ENCODE measurements around the gene TJP1.
"Not testable (repeated sequence)": the region's sequence is repeated elsewhere in the genome, so short reads cannot be mapped to it uniquely, and the experiment has no call there.

Gene TJP1

GRCh38 chr15:29765898-29766527, 56.3 kb downstream of the TJP1 start:
- DNase-seq: no peak
- in situ Hi-C loops (cut with MboI; ENCODE audit: low pct_unique_long_range_greater_than_20kb, low sequenced_read_pairs): no loop called here

- no peak for DNase-seq
- in situ Hi-C loops (cut with MboI; ENCODE audit: low pct_unique_long_range_greater_than_20kb, low sequenced_read_pairs): no loop called here
Measured at GRCh38 chr15:29765234-29765841, 56.9 kb downstream of the TJP1 start.

GRCh38 chr15:29759596-29759995, 62.7 kb downstream of the TJP1 start:
- in situ Hi-C loops (cut with MboI; ENCODE audit: low pct_unique_long_range_greater_than_20kb, low sequenced_read_pairs): no loop called here
- no peak for DNase-seq

GRCh38 chr15:29756358-29757267, 65.7 kb downstream of the TJP1 start:
- in situ Hi-C loops (cut with MboI; ENCODE audit: low pct_unique_long_range_greater_than_20kb, low sequenced_read_pairs): no loop called here
- no peak for DNase-seq

GRCh38 chr15:29754009-29754408, 68.3 kb downstream of the TJP1 start:
- DNase-seq; in situ Hi-C loops (cut with MboI; ENCODE audit: low pct_unique_long_range_greater_than_20kb, low sequenced_read_pairs): not testable (repeated sequence)

GRCh38 chr15:29753506-29753905, 68.8 kb downstream of the TJP1 start:
- no peak for DNase-seq
- in situ Hi-C loops (cut with MboI; ENCODE audit: low pct_unique_long_range_greater_than_20kb, low sequenced_read_pairs): no loop called here

- no peak for DNase-seq
- in situ Hi-C loops (cut with MboI; ENCODE audit: low pct_unique_long_range_greater_than_20kb, low sequenced_read_pairs): no loop called here
Measured at GRCh38 chr15:29750754-29751153, 71.5 kb downstream of the TJP1 start.

- in situ Hi-C loops (cut with MboI; ENCODE audit: low pct_unique_long_range_greater_than_20kb, low sequenced_read_pairs): no loop called here
Measured at GRCh38 chr15:29749365-29750086, 72.7 kb downstream of the TJP1 start.

GRCh38 chr15:29747837-29748417, 74.3 kb downstream of the TJP1 start:
- in situ Hi-C loops (cut with MboI; ENCODE audit: low pct_unique_long_range_greater_than_20kb, low sequenced_read_pairs): no loop called here

More at GRCh38 chr15:29749365-29750086, 72.7 kb downstream of the TJP1 start:
- no peak for DNase-seq

GRCh38 chr15:29743475-29743874, 78.8 kb downstream of the TJP1 start:
- no peak for DNase-seq
- in situ Hi-C loops (cut with MboI; ENCODE audit: low pct_unique_long_range_greater_than_20kb, low sequenced_read_pairs): no loop called here

More at GRCh38 chr15:29747837-29748417, 74.3 kb downstream of the TJP1 start:
- no peak for DNase-seq

GRCh38 chr15:29740692-29741311, 81.5 kb downstream of the TJP1 start:
- in situ Hi-C loops (cut with MboI; ENCODE audit: low pct_unique_long_range_greater_than_20kb, low sequenced_read_pairs): no loop called here
- DNase-seq: no peak

- DNase-seq: no peak
- in situ Hi-C loops (cut with MboI; ENCODE audit: low pct_unique_long_range_greater_than_20kb, low sequenced_read_pairs): no loop called here
Measured at GRCh38 chr15:29736744-29737020, 85.6 kb downstream of the TJP1 start.

GRCh38 chr15:29736012-29736743, 86.1 kb downstream of the TJP1 start:
- in situ Hi-C loops (cut with MboI; ENCODE audit: low pct_unique_long_range_greater_than_20kb, low sequenced_read_pairs): no loop called here
- DNase-seq: no peak

- in situ Hi-C loops (cut with MboI; ENCODE audit: low pct_unique_long_range_greater_than_20kb, low sequenced_read_pairs): no loop called here
- no peak for DNase-seq
Measured at GRCh38 chr15:29734917-29735572, 87.2 kb downstream of the TJP1 start.

- in situ Hi-C loops (cut with MboI; ENCODE audit: low pct_unique_long_range_greater_than_20kb, low sequenced_read_pairs): no loop called here
Measured at GRCh38 chr15:29731865-29732264, 90.4 kb downstream of the TJP1 start.

GRCh38 chr15:29730471-29730870, 91.8 kb downstream of the TJP1 start:
- in situ Hi-C loops (cut with MboI; ENCODE audit: low pct_unique_long_range_greater_than_20kb, low sequenced_read_pairs): not testable (repeated sequence)

More at GRCh38 chr15:29731865-29732264, 90.4 kb downstream of the TJP1 start:
- DNase-seq: no peak

GRCh38 chr15:29728418-29728817, 93.8 kb downstream of the TJP1 start:
- DNase-seq: no peak
- in situ Hi-C loops (cut with MboI; ENCODE audit: low pct_unique_long_range_greater_than_20kb, low sequenced_read_pairs): no loop called here

More at GRCh38 chr15:29730471-29730870, 91.8 kb downstream of the TJP1 start:
- not testable (repeated sequence) for DNase-seq

- in situ Hi-C loops (cut with MboI; ENCODE audit: low pct_unique_long_range_greater_than_20kb, low sequenced_read_pairs): no loop called here
- DNase-seq: no peak
Measured at GRCh38 chr15:29727871-29728270, 94.4 kb downstream of the TJP1 start.

Data from KBM-7 (cell line).